AG04449 (cell line): ENCODE measurements around the gene TSPAN14.

Experiments
- CTCF ChIA-PET: fragments of 350-600 bp; formaldehyde crosslinking; extraction: SDS; loops from one replicate; lab custom pipeline; 2021; ENCODE audit warnings: antibody characterized with exemption; lab: Yijun Ruan, JAX
- POLR2A ChIA-PET: fragments of 400-600, 350-600 bp; formaldehyde crosslinking; extraction: SDS; loops from one replicate; lab custom pipeline; 2020; ENCODE audit warnings: antibody characterized with exemption, inconsistent platforms; lab: Yijun Ruan, JAX
- DNase-seq: peaks from one replicate; pipeline ENCODE4 v3.0.0-alpha.2; 2010; ENCODE audit warnings: low read depth, low spot score
- H3K4me3 ChIP-seq: 2 replicates; pipeline ENCODE4 v1.5.1; 2011; ENCODE audit warnings: low read depth, mild to moderate bottlenecking, control low read depth, low read length
- CTCF ChIP-seq: IDR thresholded peaks from one replicate; pipeline ENCODE4 v1.5.1; 2011; ENCODE audit warnings: mild to moderate bottlenecking, moderate library complexity, low read length, control low read depth, inconsistent platforms; ENCODE audit not compliant: insufficient read depth; ENCODE audit errors: missing control alignments

Gene TSPAN14

GRCh38 chr10:80561950-80562349 is 107.8 kb downstream of the TSPAN14 start:
- TF ChIP-seq CTCF = no peak
- H3K4me3 ChIP-seq = no peak overlapping the region
- POLR2A ChIA-PET = no interaction called here
- CTCF ChIA-PET = no interaction called here
- DNase-seq = no peak

- ChIA-PET POLR2A (no interaction called here), CTCF (interaction anchor here (0.9 kb wide), 1 partner anchor 96 kb away, joined by 3 read pairs; no protein-coding TSS in a partner anchor)
- no peak overlapping the region for H3K4me3 ChIP-seq
- DNase-seq = no peak
- TF ChIP-seq CTCF = no peak
These were observed 113.2 kb downstream of the TSPAN14 start for GRCh38 chr10:80567292-80567691.

GRCh38 chr10:80569131-80569895 is 115.2 kb downstream of the TSPAN14 start:
- no peak for DNase-seq
- H3K4me3 ChIP-seq = no peak overlapping the region
- TF ChIP-seq CTCF = no peak
- ChIA-PET CTCF (interaction anchor here (1.0 kb wide), 1 partner anchor 28 kb away, joined by 3 read pairs; no protein-coding TSS in a partner anchor), POLR2A (no interaction called here)

GRCh38 chr10:80571352-80571751 is 117.2 kb downstream of the TSPAN14 start:
- H3K4me3 ChIP-seq = no peak overlapping the region
- no peak for DNase-seq
- ChIA-PET POLR2A (no interaction called here), CTCF (no interaction called here)
- TF ChIP-seq CTCF = no peak

- H3K4me3 ChIP-seq = no peak overlapping the region
- ChIA-PET CTCF (no interaction called here), POLR2A (interaction anchor here (0.6 kb wide), 1 partner anchor 54 kb away, joined by 3 read pairs; no protein-coding TSS in a partner anchor)
- DNase-seq = no peak
- no peak for TF ChIP-seq CTCF
These were observed 125.2 kb downstream of the TSPAN14 start for GRCh38 chr10:80579181-80579763.

- H3K4me3 ChIP-seq = no peak overlapping the region
- CTCF ChIA-PET = no interaction called here
- POLR2A ChIA-PET = no interaction called here
- no peak for DNase-seq
- no peak for TF ChIP-seq CTCF
These were observed 125.9 kb downstream of the TSPAN14 start for GRCh38 chr10:80579849-80580637.
